GM18498 (cell line): ENCODE data around the gene C20orf202.

Experiments
- ATAC-seq: cut with Tn5 transposase; IDR thresholded peaks from one replicate; pipeline ENCODE4 v1.9.1; 2021; ENCODE audit warnings: mild to moderate bottlenecking, moderate library complexity; ENCODE audit not compliant: unreplicated experiment

The C20orf202 gene

DNA sequence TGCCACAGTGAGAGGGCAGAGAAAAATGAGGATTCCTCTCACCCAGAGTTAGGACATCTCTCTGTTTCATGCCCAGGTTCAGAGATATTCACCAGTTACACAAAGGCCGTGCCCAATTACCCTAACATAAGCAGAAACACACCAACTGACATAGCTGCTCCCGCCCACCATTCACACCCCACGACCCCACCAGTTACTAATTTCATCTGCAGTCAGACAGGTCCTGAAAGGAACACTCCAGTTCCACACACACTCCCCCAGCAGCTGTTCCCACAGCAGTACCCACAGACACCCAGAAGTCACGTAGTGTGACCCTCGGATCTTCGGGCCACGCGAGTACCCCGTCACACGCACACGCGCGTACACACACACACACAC is 19.0 kb upstream of the C20orf202 start:
- ATAC-seq = no peak

DNA sequence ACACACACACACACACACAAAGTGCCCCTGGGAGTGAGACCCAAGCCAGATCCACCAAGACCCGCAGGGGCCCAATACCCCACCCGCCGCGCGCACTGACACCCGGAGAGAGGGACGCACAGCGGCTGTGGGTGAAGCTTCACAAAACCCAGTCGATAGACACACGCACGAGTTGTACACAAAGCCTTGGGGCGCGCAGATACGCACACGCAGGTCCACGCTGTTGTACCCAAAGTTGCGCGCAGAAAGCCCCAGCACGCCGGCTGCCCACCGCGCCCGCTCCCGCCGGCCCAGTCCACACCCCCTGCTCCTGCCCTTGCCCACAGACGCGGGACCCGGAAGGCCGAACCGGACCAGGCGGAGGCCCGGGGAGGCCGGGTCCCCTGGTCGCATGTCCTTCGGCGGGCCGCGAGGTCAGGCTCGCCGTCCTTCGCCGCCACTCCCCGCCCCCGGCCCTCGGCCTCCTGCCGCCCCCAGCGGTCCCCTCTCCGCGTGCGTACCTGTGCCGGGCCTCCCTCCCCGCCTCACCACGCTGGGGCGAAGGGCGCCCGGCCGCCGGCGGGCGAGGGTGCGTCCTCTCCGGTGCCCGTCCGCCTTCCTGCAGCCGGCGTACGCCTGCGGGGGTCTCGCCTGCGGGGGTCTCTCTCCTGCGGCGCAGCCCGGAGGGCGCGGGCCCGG is 18.5 kb upstream of the C20orf202 start, which contains the start of gene TMEM74B:
Gene TMEM74B (minus strand): TSS at position 344 of the 678 bp plus-strand sequence. CDS start 1,180 bp downstream, outside the sequence.
- no peak for ATAC-seq

DNA sequence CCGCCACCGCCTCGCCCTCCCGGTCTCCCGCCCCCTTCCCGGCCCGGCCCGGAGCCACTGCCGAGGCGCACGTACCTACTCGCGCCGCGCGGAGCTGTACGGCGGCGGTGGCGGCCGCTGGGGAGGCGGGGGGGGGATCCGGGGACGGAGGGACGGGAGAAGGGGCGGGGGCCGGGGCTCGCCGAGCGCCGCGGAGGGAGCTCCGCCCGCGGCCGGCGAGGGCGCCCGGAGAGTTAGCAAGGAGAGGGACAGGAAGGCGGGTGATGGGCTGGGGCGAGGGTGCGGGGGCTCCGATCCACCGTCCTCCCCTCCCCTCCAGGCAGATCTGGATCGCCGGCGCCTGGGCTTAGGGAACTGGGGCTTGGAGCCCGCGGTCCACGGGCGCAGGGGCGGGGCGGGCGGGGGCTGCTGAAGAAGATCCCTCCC is 17.9 kb upstream of the C20orf202 start:
- ATAC-seq = no peak

DNA sequence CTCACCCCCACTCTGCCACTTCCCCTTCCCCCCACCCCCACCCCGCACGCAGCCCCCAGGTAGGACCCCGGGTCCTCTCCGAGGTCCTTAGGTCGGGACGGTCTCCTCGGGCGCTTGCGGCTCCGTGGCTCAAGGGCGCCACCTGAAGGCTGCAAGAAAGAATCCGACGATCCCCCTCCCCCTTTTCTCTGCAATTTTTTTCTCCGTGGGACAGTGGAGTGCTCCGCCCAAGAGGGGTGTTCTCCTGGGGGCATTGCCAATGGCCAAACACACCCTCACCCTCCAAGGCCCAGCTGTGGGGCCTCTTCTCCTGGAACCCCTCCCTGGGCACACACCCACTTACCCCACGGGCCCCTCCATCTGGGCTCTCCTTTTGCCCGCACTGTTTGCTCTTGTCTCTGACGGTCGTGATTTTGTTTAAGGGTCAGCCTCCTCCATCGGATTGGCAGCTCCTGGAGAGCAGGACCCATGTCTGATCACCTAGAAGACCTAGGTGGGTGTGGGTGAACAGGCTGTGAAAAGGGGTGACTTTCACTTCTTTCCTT is 17.4 kb upstream of the C20orf202 start:
- no peak for ATAC-seq

DNA sequence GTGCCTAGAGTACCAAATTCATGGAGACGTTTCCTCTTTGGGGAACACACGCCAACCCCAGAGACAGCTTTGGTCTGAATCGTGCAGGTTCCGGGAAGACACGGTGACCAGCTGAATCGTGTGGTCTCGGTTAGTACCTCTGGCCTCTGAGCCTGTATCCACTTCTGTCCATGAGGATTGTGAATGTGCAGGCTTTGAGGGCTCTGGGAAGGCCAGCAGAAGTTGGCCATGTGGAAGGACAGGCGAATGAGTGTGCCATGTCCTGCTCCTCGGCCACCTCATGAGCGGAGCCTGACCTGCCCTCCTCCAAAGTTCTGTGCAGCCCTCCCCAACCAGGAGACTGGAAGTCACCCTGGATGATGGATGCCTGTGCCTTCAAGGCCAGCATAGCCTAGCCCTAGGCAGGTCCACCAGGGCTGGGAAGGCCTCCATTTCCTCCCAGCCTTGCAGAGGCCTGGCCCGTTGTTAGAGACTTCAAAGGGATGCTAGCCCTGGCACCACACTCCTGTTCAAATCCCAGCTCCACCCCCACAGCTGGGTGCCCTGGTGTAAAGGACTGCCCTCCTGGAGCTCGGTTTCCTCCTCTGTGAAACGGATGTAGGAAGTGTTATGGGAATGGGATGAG is 16.8 kb upstream of the C20orf202 start:
- ATAC-seq = no peak

DNA sequence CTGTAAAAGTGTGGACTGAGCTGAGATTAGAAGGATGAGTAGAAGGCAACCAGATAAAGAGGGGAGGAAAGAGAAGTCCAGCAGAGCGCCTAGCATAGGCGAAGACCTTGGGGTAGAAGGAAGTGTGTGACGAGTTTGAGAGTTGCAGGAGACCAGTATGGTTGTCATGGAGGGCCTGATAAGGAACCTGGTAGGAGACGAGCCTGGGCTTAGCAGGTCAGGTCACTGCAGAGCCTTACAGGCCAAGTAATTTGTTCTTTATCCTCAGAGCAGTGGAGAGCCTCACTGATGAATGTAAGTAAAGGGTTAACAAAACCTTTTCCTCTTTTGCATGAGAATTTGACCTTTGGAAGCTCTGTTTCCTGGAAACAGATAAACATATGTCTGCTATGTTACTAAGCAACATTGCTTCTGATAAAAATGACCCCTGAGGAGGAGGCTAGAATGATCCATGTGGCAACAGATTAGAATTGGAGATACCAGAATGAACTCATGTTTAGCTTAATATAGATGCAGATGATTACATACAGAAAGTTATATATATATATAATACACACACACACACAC is 15.6 kb upstream of the C20orf202 start:
- no peak for ATAC-seq

DNA sequence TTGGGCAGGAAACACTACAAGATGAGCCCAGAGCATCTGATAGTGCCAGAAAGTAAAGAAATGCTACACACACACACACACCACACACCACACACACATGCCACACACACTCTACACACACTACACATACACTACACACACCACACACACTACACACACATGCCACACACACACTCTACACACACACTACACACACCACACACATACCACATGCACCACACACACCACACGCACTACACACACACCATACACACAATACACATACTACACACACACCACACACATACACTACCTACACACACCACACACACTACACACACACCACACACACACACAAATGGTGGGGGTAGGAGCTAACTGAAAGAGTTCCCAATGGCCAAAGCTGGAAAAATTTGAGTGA is 14.9 kb upstream of the C20orf202 start:
- ATAC-seq = no peak

DNA sequence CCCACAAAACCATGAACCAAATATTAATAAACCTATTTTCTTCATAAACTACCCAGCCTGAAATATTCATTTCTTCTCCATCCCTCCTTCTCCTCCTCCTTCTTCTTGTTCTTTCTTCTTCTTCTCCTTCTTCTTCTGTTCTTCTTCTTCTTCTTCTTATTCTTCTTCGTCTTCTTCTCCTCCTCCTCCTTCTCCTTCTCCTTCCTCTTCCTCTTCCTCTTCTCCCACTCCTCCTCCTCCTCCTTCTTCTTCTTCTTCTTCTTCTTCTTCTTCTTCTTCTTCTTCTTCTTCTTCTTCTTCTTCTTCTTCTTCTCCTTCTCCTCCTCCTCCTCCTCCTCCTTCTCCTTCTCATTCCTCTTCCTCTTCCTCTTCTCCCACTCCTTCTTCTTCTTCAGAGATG is 13.4 kb upstream of the C20orf202 start:
- no peak for ATAC-seq

DNA sequence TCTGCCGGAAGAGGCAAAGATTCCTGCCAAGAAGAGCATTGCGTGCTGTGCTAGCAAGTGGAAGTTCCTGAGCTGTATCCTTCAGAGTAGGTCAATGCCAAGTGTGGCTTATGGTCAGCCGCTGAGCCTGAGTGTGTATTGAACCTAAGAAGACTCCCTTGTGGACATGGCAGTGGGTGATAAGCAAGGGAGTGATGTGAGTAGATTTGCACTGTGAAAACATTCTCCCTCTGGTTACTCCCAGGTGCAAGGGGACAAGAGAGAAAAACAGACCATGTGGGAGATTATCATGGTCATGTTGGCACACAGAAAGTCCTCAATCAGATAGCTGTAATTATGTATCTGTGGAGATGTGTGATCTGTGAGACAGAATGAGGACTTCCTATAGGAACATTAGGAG is 12.4 kb upstream of the C20orf202 start:
- no peak for ATAC-seq

DNA sequence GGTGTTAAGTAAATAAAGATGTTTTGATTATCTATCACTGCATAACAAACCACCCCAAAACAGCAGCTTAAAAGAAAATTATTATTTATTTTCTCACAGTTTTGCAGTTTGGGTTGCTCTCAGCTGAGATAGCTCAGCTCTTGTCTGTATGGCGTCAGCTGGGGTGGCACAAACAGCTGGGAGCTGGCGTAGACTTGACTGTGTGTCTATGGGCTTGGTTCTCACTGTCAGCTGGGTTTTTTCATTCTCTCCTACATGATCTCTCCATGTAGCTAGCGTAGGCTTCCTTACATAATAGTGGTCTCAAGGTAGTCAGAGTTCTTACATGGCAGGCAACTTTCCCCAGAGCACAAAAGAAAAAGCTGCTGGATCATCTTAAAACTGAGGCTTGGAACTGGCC is 12.0 kb upstream of the C20orf202 start:
- ATAC-seq = no peak

DNA sequence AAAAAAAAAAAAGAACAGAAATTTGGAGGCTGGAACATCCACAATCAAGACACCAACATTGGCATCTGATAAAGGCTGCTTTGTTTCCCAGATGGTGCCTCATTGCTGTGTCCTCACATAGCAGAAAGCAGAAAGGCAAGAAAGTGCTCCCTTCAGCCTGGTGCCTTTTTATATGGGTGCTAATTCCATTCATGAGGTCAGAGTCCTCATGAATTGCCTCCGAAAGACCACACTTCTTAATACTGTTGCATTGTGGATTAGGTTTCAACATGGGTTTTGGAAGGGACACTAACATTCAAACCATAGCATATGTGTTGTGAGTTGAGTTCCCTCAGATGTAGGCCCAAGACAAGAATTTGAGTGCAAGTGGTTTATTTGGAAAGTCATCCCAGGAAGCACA is 8.0 kb upstream of the C20orf202 start:
- ATAC-seq = no peak

DNA sequence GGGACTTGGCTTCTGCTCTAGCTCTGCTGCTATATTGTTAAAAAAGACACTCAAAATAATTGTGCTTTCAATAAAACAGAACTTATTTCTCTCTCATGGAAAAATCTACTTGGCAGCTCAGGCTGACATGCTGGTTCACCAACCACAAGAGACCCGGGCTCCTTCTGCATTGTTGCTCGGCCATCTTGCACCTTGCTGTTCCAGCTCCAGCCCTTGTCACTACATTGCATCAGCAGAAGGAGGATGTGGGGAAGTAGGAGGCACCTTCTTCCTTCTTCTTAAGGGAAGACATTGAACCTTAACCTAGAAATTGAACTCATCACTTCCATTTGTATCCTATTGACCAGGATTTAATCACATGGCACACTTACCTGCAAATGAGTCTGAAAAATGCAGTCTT is 6.6 kb upstream of the C20orf202 start:
- ATAC-seq = no peak

DNA sequence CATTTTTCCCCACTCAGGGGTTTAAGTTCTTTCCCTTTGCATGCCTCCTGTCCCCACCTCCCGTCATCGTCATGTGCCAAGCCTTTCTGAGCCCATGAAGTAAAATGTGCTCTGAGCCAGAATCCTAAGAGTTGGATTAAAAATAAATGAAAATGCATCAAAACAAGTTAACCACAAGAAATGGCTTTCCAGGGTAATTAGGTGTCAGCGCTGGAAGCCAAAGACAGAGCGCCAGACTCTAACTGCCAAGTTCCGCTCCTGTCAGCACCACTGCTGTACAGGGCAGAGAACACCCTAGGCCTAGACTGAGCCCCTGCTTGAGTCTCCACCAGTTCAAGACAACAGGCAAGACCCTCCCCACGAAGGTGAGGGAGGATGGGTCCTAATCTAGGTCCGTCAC is 5.5 kb upstream of the C20orf202 start:
- ATAC-seq = no peak

DNA sequence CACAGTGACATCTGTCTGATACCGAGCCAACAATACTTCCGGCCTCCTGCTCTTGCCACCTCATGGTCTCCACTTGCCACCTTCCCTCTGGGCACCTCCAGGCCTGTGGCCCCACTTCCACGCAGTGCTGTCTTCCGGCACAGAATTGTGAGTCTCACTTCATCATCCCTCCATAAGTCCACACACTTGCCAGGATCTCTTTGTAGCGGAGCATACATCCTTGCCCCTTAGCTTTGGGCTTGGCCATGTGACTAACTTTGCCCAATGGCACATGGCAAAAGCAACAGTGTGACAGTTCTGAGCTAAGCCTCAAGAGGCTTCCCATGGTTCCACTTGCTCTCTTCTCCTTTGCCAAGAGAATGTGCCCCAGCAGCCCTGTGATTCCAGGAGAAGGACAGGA is 4.5 kb upstream of the C20orf202 start:
- no peak for ATAC-seq

DNA sequence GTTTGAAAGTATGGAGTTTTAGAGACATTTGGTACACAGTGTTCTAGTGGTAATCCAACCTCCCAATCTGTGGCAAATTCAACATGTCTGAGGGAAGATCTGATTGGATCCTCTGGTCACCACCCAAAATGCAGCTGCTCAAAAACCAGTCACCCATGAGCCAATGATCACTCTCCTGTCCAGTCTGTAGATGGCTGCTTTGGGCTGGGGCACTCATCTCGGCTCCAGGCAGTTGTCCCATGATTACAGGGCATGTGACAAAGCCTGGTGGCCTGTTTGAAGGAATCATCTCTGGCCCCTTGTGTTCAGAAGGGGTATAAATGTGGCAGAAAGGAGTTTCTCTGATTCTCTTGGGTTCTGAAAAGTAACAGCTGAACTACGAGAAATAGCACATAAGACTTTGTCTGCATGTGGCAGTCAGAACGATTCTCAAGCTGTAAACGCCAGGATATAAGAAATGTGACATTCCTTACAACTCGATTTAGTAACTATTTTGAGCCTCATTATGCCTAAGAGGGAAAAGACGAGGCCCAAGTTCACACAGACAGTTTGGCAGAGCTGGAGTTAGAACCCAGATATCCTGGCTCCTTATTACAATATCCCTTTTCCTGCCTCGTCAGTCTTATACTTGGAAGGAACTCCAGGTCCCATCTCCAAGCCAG is 3.9 kb upstream of the C20orf202 start:
- ATAC-seq = no peak

DNA sequence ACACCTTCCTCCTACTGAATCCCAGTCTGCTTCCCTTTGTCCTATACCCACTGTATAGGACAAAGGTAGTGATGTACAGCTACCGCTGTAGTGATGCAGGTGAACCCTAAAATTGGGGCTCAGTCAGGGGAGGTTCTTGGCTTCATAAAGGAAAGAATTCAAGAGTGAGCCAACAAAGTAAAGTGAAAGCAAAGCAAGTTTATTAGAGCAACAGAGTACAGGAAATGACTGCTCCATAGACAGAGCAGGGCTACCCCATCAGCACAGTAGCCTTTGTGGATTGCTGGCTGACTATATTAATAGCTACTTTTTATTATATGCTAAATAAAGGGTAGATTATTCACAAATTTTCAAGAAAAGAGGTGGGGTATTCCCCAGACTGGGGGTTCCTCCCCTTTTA is 3.3 kb upstream of the C20orf202 start:
- no peak for ATAC-seq

DNA sequence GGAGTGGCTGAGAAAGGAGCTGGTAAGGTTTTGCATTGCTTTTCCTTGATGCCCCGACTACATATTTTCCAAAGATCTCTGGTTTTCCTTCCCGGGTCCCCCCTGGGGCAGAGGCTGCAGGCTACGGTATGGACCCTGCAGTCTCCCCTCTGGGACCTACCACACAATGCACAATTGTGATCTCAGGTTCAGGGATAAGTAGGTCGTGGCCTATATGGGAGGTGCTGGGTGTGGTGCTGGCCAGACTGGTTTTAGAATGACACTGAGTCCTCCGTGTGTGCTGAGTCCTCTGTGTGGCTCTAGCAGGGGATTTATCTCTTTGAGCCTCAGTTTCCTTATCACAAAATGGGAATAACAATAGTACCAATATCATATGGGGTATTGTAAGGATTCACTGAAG is 376 bp downstream of the C20orf202 start:
- ATAC-seq = no peak

DNA sequence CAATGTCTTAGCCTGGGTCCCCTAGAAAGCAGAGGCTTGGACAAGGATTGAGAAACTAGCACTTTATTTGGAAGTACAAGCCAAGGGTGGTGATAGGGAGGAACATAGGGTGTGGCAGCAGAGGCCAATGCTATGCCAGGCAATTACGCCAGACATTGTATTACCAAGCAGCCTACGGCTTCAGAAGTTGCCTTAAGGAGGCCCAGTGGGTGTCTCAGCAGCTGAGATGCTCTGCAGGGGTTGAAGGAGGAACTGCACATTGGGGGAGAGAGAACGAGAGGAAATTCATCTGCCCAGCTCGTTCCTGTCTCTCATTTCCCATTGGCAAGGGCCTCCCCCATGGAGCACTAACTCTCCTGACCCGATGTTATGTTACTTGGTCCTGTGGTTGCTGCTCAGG is 859 bp downstream of the C20orf202 start:
- ATAC-seq = no peak

DNA sequence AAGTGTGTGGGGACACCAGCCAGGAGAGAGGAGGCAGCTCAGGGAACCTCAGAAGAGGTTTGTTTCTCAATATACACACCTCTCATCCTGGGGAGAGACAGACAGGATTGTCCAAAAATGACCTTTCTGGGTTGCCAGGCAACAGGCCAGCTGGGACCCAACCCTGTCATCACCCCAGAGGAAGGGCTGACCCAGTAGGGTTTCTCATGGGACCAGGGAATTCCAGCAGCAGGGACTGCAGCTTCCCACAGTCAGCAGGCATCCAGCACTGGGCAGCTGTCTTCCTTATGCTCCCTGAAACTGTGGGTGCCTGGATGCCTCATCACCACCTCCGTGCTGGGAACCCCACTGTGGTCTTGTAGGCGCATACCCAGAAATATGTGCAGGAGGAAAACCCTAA is 1.3 kb downstream of the C20orf202 start:
- no peak for ATAC-seq

DNA sequence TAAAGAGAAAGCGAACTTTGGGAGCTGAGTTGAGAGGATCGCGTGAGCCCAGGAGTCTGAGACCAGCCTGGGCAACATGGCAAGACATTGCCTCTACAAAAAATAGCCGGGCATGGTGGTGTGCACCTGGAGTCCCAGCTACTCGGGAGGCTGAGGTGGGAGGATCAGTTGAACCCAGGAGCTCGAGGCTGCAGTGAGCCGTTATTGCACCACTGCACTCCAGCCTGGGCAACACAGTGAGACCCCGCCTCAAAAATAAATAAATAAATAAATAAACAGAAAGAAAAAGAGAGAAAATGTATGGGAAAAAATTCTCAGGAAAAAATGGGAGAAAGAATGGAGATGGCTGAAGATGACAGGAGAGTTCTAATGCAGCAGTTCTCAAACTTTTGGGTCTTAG is 2.5 kb downstream of the C20orf202 start:
- no peak for ATAC-seq

DNA sequence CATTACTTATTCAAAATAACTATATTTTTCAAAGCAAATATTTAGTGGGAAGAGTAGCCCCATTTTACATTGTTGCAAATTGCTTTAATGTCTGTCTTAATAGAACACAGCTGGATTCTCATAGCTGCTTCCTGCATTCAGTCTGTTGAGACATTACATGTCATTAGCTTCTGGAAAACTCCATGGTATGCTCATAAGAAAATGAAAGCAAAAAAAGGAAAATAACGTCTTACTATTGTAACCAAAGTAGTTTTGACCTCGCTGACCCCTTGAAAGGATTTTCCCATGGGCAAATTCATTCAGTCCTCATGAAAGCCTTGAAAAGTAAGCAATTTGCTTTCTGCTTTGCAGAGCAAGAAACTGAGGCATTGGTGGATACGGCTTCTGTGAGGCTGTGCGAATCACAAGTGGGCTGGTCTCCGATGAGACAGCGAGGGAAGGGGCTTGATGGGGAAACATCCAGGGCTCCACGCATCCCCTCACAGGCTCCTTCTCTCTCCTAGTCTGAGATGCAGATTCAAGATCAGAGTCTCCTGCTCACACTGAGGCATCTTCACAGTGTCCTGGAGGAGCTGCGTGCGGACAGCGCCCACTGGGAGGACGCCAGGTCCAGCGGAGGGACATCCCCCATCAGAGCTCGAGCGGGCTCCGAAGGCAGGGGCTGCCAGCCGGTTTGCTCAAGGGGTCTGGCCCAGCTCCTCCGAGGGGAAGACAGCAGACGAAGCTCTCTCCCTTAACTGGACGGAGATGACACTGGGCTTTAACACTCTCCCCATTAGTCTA is 3.3 kb downstream of the C20orf202 start:
- ATAC-seq = no peak
